ENCODE results near the gene FBXO41.

The FBXO41 gene

GRCh38 chr2:73260338-73260984 is 23.8 kb downstream of the FBXO41 start:
- no peak for DNase-seq

GRCh38 chr2:73259704-73260337 is 24.5 kb downstream of the FBXO41 start:
- DNase-seq: no peak

- DNase-seq: no peak
Measured at GRCh38 chr2:73259276-73259675, 25.0 kb downstream of the FBXO41 start.

GRCh38 chr2:73258913-73259215 is 25.4 kb downstream of the FBXO41 start:
- DNase-seq: no peak

- no peak for DNase-seq
Measured at GRCh38 chr2:73258186-73258912, 25.9 kb downstream of the FBXO41 start.

GRCh38 chr2:73257425-73258125 is 26.7 kb downstream of the FBXO41 start:
- no peak for DNase-seq

GRCh38 chr2:73257021-73257420 is 27.3 kb downstream of the FBXO41 start:
- DNase-seq: no peak

GRCh38 chr2:73256618-73256922 is 27.7 kb downstream of the FBXO41 start:
- DNase-seq: no peak

GRCh38 chr2:73255907-73256617 is 28.2 kb downstream of the FBXO41 start:
- no peak for DNase-seq

GRCh38 chr2:73255007-73255644 is 29.2 kb downstream of the FBXO41 start:
- no peak for DNase-seq

GRCh38 chr2:73254343-73255006 is 29.8 kb downstream of the FBXO41 start:
- no peak for DNase-seq

- DNase-seq: no peak
Measured at GRCh38 chr2:73253901-73254300, 30.4 kb downstream of the FBXO41 start.

GRCh38 chr2:73253400-73253799 is 30.9 kb downstream of the FBXO41 start:
- DNase-seq: no peak

GRCh38 chr2:73252238-73253027 is 31.8 kb downstream of the FBXO41 start:
- DNase-seq: no peak

GRCh38 chr2:73250872-73251846 is 33.1 kb downstream of the FBXO41 start:
- no peak for DNase-seq

- DNase-seq: no peak
Measured at GRCh38 chr2:73249636-73250035, 34.6 kb downstream of the FBXO41 start.

GRCh38 chr2:73246850-73247249 is 37.4 kb downstream of the FBXO41 start:
- no peak for DNase-seq

- no peak for DNase-seq
Measured at GRCh38 chr2:73244580-73244979, 39.7 kb downstream of the FBXO41 start.

- no peak for DNase-seq
Measured at GRCh38 chr2:73243884-73244570, 40.3 kb downstream of the FBXO41 start.

Data from CD4-positive, alpha-beta T cell treated with Interleukin-4 for 4 hours (primary cell).